HG02840 (cell line): ENCODE data around the gene LY6G6C.

ENCODE experiments used
- ATAC-seq: cut with Tn5 transposase; IDR thresholded peaks from one replicate; pipeline ENCODE4 v1.9.1; 2021; ENCODE audit warnings: mild to moderate bottlenecking, moderate library complexity, moderate number of reproducible peaks; ENCODE audit not compliant: unreplicated experiment, low FRiP score

The LY6G6C gene, protein sequence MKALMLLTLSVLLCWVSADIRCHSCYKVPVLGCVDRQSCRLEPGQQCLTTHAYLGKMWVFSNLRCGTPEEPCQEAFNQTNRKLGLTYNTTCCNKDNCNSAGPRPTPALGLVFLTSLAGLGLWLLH

DNA sequence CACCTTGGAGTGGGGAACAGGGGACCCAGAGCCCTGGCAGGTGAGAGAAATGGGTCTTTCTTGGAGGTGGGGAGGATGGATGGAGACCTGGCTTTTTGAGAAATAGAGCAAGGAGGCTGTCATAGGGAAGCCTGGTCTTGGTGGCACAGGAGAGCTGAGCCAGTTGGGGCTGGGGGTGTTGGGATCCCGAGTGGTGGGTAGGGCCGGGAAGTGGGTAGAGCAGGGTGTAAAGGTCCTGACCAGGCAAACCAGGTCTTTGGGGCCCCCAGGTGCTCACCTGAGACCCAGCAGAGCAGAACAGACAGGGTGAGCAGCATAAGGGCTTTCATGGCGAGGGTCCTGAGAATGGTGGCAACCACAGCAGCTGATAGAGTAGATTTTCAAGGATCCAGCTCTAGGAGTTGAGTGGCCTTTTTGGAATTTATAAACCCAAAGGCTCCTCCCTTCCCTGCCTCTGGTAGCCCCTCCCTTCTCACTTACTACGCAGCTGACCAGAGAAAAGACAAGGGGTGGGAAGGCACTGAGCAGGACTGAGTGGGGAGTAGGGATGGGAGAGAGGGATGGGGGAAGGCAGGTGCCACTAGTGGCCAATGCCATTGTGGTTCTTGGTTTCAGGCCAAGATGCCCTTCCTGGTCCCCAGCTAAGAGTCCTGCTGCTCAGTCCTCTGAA lies at the start of gene LY6G6C:
Gene LY6G6C, minus strand, starts transcription at position 396 of the 670 bp plus-strand sequence. Its CDS starts 67 bp downstream, at position 329.
- no peak for ATAC-seq

GRCh38 chr6:31770860-31771259 lies 49.3 kb upstream of the LY6G6C start:
- ATAC-seq = no peak

GRCh38 chr6:31769684-31770371 lies 48.3 kb upstream of the LY6G6C start:
- no peak for ATAC-seq

DNA sequence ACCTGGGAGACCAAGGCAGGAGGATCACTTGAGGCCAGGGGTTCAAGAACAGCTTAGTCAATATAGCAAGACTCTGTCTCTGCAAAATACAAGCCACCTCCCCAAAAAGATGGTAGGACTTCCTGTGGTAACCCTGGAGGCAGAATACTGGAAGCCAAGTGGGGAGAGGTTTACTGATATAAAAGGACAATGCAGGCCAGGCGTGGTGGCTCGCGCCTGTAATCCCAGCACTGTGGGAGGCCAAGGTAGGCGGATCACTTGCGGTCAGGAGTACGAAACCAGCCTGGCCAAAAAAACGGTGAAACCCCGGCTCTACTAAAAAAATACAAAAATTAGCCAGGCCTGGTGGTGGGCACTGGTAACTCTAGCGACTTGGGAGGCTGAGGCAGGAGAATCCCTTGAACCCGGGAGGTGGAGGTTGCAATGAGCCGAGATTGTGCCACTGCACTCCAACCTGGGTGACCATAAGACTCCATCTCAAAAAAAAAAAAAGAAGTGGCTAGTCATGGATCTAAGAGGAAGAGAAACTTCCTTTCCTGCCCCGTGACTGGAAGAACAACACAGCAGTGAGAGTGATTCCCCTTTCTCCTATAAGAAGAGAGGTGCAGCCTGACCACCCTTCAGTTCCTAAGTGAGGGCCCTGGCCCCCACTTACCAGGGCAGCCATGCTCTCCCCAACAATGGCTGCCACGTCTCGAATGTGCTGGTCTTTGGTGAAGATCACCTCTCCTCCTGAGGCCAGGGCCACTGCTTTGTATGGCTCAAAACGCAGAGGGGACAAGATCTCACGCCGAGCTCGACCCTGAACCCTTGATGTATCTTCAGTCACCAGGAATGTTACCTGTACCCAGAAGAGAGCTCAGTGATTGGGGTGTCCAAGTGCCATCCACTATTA lies 47.1 kb upstream of the LY6G6C start:
- no peak for ATAC-seq

- ATAC-seq = no peak
Measured at GRCh38 chr6:31767096-31767645, 45.6 kb upstream of the LY6G6C start.

- no peak for ATAC-seq
Measured at GRCh38 chr6:31765910-31766794, 44.6 kb upstream of the LY6G6C start.

- ATAC-seq = no peak
Measured at GRCh38 chr6:31765559-31765909, 44.0 kb upstream of the LY6G6C start.

GRCh38 chr6:31764198-31764597 lies 42.7 kb upstream of the LY6G6C start:
- ATAC-seq = no peak

DNA sequence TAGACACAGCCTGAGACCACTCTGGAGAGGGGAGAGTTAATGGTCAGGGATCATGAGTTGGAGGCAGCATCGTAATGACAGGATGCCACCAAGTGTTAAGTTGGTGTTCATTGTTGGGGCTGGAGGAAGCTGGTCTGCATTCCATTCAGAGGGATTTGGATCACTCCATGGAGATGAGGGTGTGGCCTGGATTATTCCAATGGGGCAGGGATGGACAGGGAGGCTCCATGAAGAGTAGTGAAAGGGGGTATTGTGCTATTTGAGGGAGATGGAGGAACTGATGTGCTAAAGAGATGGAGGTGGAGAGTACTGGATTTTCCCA lies 42.0 kb upstream of the LY6G6C start:
- ATAC-seq = no peak

DNA sequence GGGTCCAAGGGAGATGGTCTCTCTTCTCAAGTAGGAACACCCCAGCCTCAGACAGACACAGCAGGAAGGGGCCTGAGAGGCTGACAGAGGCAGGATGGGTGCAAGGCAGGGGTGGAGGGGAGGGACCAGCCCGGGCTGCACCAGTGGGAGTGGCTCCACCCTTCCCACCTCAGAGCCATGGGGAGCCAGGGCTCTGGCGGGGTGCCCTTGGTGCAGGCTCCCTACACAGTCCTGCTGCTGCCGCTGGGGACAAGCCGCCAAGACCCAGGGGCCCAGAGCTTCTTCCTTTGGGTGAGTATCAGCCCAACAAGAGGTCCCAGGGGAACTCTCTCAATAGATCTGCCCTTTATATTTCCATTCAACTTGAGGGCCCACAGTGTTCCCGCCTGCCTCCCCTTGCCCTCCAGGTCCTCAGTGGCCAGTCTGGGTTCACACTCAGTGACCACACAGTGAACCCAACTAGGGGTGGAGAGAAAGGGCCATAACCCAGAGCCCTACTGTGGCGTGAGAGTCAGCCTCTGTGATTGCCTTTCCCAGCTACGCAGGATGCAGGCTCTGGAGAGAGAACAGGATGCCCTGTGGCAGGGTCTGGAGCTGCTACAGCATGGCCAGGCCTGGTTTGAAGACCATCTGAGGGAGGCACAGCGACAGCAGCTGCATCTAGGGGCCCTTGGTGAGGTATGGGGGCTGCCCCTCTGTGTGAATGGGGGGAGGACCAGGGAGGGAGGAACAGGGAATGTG lies 41.5 kb upstream of the LY6G6C start:
- no peak for ATAC-seq

DNA sequence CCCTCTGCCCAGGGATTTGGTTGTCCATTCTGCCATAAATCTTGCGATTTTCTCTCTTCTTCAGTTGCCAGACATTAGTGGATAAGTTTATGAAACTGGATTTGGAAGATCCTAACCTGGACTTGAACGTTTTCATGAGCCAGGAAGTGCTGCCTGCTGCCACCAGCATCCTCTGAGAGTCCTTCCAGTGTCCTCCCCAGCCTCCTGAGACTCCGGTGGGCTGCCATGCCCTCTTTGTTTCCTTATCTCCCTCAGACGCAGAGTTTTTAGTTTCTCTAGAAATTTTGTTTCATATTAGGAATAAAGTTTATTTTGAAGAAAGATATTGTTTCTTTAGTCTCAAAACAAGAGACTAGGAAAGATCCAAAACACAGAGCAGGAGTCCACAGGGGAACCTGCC lies 40.8 kb upstream of the LY6G6C start, which contains the start of gene SAPCD1:
Gene SAPCD1, plus strand, starts transcription at position 301 of the 400 bp plus-strand sequence. CDS start 399 bp downstream, outside the sequence.
- ATAC-seq = no peak

DNA sequence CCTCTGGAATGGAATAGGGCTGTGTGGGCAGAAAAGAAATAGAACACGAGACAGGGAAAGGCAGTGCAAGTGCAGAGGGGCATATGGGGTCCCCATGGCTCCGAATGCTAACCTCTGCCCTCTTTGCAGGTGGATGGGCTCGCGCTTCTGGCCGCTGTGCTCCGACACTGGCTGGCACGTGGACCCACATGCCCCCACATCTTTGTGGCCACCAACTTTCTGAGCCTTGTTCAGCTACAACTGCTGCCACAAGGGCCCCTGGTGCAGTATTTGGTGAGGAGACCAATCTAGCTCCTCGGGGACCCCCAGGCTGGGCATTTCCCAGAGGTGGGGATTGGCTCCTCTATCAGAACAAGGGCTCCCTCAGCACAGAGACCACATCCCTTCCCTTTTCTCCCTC lies 39.8 kb upstream of the LY6G6C start:
- no peak for ATAC-seq

- no peak for ATAC-seq
Measured at GRCh38 chr6:31760790-31761189, 39.2 kb upstream of the LY6G6C start.

DNA sequence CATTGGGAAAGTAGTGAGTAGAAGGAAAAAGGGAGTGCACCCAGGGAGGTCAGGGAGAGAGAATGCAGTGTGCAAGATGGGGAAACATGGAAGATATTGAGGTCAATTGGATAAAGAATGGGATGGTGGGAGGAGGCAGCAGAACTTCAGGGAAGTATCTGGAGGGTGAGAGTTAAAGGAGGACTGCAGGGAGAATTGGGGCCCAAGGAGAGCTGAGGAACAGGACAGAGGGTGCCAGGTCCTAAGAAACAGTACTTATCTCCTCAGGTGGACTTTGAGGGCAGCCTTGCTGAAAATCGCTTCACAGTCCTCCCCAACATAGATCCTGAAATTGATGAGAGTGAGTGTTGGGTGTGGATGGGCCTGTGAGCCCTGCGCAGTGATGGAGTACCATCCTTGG lies 36.7 kb upstream of the LY6G6C start:
- no peak for ATAC-seq

DNA sequence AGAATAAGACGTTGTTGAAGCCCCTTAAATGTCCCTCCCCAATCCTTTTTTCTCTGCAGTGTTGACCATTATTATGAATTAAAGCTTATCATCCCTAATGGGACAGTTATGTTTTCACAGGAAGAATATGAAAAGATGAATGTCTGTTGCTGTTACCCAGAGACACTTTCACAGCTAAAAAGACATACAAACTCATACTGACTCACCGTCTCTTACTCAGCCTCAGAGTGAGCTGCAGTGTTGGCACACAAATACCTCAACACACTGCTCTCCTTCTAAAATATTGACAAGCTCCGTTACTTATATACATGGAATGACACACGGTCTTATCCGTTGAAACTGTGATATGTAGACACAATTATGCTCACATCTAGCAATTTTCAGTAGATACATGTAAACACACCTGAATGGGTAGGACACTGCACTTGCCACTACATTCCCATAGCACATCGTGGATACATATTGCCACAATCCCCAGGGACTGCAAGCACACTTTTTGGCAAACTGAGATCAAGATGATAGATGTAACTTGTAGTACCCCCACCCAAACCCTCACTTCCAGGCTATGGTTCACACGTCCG lies 31.3 kb upstream of the LY6G6C start:
- no peak for ATAC-seq

- ATAC-seq = no peak
Measured at GRCh38 chr6:31750411-31751022, 29.0 kb upstream of the LY6G6C start.

- no peak for ATAC-seq
Measured at GRCh38 chr6:31749301-31750036, 27.9 kb upstream of the LY6G6C start.

GRCh38 chr6:31744422-31744821 lies 22.9 kb upstream of the LY6G6C start:
- no peak for ATAC-seq
